ENCODE results near the gene LRP1.
A peak's percentile ranks its signal among the peaks of the same experiment; 100 is the strongest.

The LRP1 gene

DNA sequence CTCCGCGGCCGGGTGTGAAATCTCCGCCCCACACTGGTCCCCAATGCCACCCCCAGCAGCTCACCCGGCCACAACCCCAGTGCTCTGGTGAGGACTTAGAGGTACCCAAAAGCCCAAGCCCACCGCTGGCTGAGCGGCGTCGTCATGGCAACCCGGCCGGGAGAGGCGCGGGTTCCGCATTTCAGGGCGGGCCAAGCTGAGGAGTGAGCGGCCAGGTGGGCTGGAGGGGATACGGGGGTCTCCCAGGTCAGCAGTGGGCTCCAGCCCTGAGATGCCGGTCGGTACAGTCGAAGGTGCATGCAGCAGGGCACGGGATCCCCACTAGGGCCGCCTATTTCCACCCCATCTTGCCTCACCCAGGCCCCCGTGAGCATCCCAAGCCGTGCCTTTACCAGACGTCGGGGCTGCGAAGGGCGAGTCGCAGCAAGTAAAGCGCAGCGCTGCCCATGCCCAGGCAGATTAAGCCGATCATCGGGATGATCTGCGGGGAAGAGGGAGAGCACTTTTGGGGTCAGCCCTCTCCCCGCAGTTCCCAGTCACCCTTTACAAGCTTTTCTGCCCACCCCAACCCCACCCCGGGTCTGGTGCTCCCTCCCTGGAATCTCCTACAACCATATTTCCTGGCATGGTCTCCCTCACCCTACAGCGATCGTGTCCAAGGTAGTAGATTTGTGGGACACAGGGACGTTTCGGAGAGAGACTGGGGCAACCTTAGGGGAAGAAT lies 108.1 kb downstream of the LRP1 start:
- Histone ChIP-seq H3K9me3 (replicated peaks in 1 of 11) (no peaks in the 10 kb centered on the region), H3K36me3 (peaks cover 30 to 49% (median 43%) of the 10 kb centered on the region in 11 experiments), H3K4me1 (peaks cover 74 to 95% (median 89%) of the 10 kb centered on the region in 10 experiments), H3K4me2 (peak overlapping the region in 5 of 11 experiments; percentile 1 to 99 (median 23); a peak in 4 of 22 replicates), H3K9ac (no peak overlapping the region), H3K27ac (no peak overlapping the region), H3K27me3 (peaks cover 57 to 95% (median 89%) of the 10 kb centered on the region in 11 experiments), H4K20me1 (peaks cover 27 to 84% (median 82%) of the 10 kb centered on the region in 11 experiments; a peak in 21 of 22 replicates), H3K4me3 (no peak overlapping the region)
- no peak for TF ChIP-seq Cebpa-rat (IDR thresholded peaks at IDR 0.05)

DNA sequence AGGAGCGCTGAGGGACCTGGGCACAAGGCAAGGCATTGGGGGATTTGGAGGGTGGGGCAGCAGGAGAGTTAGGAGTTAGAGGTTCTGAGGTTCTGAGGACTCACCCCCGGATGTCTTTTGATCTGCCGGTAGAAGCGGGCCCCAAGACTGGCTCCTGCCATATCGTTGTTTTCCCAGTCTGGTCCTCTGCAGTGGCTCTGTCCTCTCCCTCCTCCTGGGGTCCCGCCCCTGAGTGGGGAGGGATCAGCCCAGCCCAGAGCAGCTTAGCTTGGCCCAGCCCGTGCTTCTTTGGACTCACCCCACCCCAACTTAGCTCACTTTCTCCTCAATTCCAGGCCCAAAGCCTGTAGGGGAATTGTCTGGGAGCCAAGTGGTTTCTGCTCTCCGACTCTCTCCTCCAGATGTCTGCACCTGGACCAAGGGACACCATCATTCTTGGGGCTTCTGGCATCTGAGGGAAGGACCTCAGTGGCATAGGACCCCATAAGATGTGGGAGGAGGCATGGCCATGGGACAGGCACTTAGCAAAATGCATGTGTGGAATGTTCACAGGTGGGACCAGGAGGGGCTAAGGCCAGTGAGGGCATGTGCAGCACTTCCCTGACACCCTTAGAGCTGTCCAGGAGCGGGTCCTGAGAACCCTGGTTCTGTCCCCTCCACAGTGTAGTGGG lies 108.8 kb downstream of the LRP1 start:
- Histone ChIP-seq H3K27ac (no peak overlapping the region), H3K9me3 (replicated peaks in 1 of 11) (no peaks in the 10 kb centered on the region), H3K4me2 (peak overlapping the region in 4 of 11 experiments; percentile 92 to 100 (median 99); a peak in 3 of 22 replicates), H3K9ac (no peak overlapping the region), H3K4me1 (peaks cover 74 to 95% (median 89%) of the 10 kb centered on the region in 10 experiments), H3K36me3 (peaks cover 23 to 42% (median 36%) of the 10 kb centered on the region in 11 experiments), H3K27me3 (peaks cover 64 to 100% (median 96%) of the 10 kb centered on the region in 11 experiments), H3K4me3 (no peak overlapping the region), H4K20me1 (peaks cover 33 to 84% (median 82%) of the 10 kb centered on the region in 11 experiments; a peak in 21 of 22 replicates)
- no peak for TF ChIP-seq Cebpa-rat (IDR thresholded peaks at IDR 0.05)

DNA sequence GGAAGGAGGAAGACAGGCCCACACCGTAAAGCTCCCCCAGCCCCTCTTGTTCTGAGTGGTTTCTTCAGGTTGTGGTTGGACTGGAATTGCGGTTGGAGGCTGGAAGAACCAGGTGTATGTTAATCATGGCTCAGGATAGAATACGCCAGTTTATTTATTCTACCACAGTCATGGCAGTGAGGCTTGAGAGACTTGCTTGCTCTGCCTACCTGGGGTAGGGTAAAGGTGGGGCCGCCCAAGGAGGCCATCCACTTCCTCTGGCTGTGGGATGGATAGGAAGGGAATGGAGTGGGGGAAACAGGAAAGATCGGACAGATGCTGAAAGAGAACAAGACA lies 109.3 kb downstream of the LRP1 start:
- Histone ChIP-seq H3K27me3 (peaks cover 69 to 100% (median 100%) of the 10 kb centered on the region in 11 experiments), H3K27ac (no peak overlapping the region), H4K20me1 (peaks cover 36 to 84% (median 82%) of the 10 kb centered on the region in 11 experiments; a peak in 21 of 22 replicates), H3K4me1 (peaks cover 74 to 95% (median 89%) of the 10 kb centered on the region in 10 experiments), H3K9me3 (replicated peaks in 1 of 11) (no peaks in the 10 kb centered on the region), H3K36me3 (peaks cover 18 to 37% (median 31%) of the 10 kb centered on the region in 11 experiments), H3K9ac (no peak overlapping the region), H3K4me2 (peak overlapping the region; percentile 92 to 100 (median 99); a peak in 21 of 22 replicates), H3K4me3 (peak overlapping the region in 8 of 10 experiments; percentile 60 to 80 (median 66); a peak in 9 of 20 replicates)
- no peak for TF ChIP-seq Cebpa-rat (IDR thresholded peaks at IDR 0.05)

DNA sequence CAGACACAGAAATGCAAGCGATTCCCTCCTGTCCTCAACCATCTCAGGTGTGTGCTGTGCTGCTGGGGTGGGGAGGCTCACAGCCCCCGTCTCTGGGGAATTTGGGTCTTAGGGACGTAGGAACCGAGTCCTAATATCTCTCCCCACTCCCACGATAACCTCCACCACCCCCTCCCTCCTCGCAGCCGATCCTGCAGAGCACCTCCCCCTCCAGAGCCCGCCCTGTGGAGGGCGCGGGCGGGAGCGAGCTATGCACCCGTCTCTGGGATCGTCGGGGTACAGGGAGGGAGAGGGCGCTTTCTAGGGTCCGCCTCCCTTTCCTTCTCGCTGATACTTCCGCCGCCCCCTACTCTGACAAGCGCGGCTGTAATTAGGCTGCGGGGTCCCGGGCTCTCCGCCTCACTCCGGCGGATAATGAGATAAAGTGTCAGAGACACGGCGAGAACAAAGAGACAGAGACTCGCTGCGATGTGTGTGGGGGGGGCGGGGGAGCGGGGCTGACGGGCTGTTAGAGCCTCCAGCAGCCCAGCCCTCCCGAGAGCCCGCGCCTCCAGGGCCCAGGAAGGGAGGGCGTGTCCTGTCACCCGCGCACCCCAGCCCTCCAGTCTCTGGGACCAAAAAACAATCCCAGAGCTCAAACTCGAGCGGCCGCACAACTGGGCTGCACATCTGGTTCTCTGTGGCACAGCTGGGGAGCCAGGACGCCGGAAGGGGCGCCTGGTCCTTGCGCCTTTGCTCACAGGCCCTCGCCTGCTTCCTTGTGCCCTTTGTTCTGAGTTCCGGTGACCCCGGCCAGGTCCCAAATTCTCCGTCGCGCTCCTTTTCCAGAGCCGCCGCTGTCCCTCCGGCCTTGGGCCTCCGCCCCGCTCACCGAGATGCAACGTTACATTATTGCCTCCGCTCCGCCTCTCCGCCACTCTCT lies 109.9 kb downstream of the LRP1 start:
- H3K4me2 ChIP-seq, result peak overlapping the region; percentile 92 to 100 (median 99)
- peaks cover 74 to 95% (median 89%) of the 10 kb centered on the region in 10 experiments for H3K4me1 ChIP-seq
- H4K20me1 ChIP-seq, result peaks cover 36 to 84% (median 79%) of the 10 kb centered on the region in 11 experiments; a peak in 21 of 22 replicates
- H3K36me3 ChIP-seq, result peaks cover 12 to 31% (median 25%) of the 10 kb centered on the region in 11 experiments
- H3K9me3 ChIP-seq (replicated peaks in 1 of 11), result no peaks in the 10 kb centered on the region
- peak overlapping the region; percentile 60 to 80 (median 66) for H3K4me3 ChIP-seq
- TF ChIP-seq Cebpa-rat (IDR thresholded peaks at IDR 0.05), result no peak
- no peak overlapping the region for H3K27ac ChIP-seq
- H3K9ac ChIP-seq, result peak overlapping the region in 9 of 11 experiments; percentile 4 to 87 (median 46); a peak in 11 of 22 replicates
- peaks cover 75 to 100% (median 100%) of the 10 kb centered on the region in 11 experiments for H3K27me3 ChIP-seq

DNA sequence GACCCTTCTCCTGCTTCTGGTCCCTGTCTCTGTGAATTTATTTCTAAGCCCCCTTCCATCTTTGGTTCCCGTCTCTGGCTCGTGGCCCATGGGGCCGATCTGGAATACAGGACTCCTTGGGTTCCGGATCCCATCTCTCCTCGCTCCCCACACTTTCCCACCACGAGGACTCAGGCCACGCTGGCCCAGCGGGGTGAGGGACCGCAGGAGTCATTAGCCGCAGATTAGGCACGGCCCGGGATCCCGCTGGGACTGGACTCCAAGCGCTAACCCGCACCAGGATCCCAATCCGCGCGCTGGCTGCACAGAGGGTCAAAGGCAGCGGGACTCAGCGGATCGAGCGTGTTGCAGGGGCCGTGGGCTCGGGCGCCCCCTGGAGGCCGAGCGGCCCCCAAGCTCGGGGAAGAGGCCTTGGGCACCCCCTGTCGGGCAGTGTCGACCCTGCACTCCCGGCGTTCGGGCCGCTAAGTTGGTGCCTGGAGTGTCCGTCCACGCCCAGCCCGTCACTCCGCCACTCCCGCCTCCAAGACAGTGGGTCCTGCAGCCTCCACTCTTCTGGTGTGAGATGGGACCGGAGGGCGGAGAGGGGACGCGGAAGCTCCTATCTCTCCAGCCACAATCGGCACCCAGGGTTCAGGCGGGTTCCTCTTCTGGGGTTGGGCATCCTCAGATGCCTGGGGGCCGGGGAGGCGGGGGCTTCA lies 110.7 kb downstream of the LRP1 start:
- H3K36me3 ChIP-seq, result peaks cover 4 to 23% (median 17%) of the 10 kb centered on the region in 11 experiments
- H4K20me1 ChIP-seq, result peaks cover 33 to 84% (median 70%) of the 10 kb centered on the region in 11 experiments; a peak in 21 of 22 replicates
- peaks cover 70 to 95% (median 89%) of the 10 kb centered on the region in 10 experiments for H3K4me1 ChIP-seq

DNA sequence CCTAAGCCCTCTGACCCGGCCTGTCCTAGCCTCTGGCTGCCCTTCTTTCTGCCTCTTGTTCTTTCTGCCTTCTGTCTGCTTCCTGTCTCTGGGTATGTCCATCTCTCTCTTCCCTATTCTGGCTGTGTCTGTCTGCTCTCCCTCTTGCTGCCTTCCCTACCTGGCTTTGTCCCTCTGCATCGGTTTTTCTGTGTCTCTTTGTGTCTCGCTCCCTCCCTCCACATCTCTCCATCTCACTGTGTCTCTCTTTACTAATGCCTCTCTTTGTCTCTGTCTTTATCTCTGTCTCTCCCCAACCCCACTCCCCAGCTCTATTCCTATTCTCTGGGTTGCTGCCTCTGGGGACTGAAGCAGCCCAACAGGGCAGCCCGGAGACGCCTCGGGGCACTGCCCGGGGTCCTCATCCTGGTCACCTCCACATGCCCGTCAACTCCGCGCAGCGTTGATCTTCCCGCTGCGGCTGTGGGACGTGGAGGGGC lies 111.3 kb downstream of the LRP1 start:
- peak overlapping the region; percentile 92 to 100 (median 99) for H3K4me2 ChIP-seq
- peaks cover 27 to 84% (median 70%) of the 10 kb centered on the region in 11 experiments; a peak in 21 of 22 replicates for H4K20me1 ChIP-seq
- H3K27me3 ChIP-seq, result peaks cover 88 to 100% (median 100%) of the 10 kb centered on the region in 11 experiments

More for the DNA sequence above, 110.7 kb downstream of the LRP1 start:
- Histone ChIP-seq H3K27me3 (peaks cover 83 to 100% (median 100%) of the 10 kb centered on the region in 11 experiments), H3K9me3 (replicated peaks in 1 of 11) (no peaks in the 10 kb centered on the region), H3K9ac (peak overlapping the region in 10 of 11 experiments; percentile 27 to 87 (median 76); a peak in 19 of 22 replicates), H3K4me2 (peak overlapping the region; percentile 92 to 100 (median 99)), H3K4me3 (peak overlapping the region; percentile 60 to 80 (median 66)), H3K27ac (peak overlapping the region in 7 of 11 experiments; percentile 39 to 86 (median 69); a peak in 9 of 22 replicates)
- no peak for TF ChIP-seq Cebpa-rat (IDR thresholded peaks at IDR 0.05)

More for the DNA sequence above, 111.3 kb downstream of the LRP1 start:
- Histone ChIP-seq H3K4me3 (peak overlapping the region; percentile 60 to 80 (median 66)), H3K36me3 (peaks cover 0 to 17% (median 11%) of the 10 kb centered on the region in 11 experiments; a peak in 15 of 22 replicates), H3K27ac (peak overlapping the region; percentile 36 to 86 (median 66); a peak in 21 of 22 replicates), H3K9ac (peak overlapping the region; percentile 27 to 87 (median 76)), H3K4me1 (peaks cover 66 to 91% (median 86%) of the 10 kb centered on the region in 10 experiments), H3K9me3 (replicated peaks in 1 of 11) (no peaks in the 10 kb centered on the region)
- no peak for TF ChIP-seq Cebpa-rat (IDR thresholded peaks at IDR 0.05)

Data from BLaER1 treated with 17β-estradiol and CSF1 and Interleukin-3, amounts not matched to agents 10 nM and 100 nM (cell line).